WTC11 (cell line): Measurements from ENCODE around the gene FBXO48. TPM values are rescaled to one million over a fixed set of nuclear protein-coding genes. Genes with fewer than 3 reads are reported as not detected.

Experiments used
- ATAC-seq: fragments of 200-7000 bp; cut with Tn5 transposase; 2 replicates; pipeline ENCODE4 v1.10.0; 2021; ENCODE audit warnings: mild to moderate bottlenecking, moderate library complexity
- CTCF ChIA-PET: fragments of 300-600 bp; sonication (Branson Sonifier 250); formaldehyde crosslinking; loops from one replicate; lab custom pipeline; 2021; ENCODE audit warnings: antibody characterized with exemption; lab: Charles Lee
- POLR2A ChIA-PET: fragments of 350-600 bp; sonication (Branson Sonifier 250); formaldehyde crosslinking; loops from one replicate; lab custom pipeline; 2021; ENCODE audit warnings: antibody characterized with exemption; lab: Charles Lee
- DNase-seq: peaks from one replicate; pipeline ENCODE4 v3.0.0; 2021; ENCODE audit warnings: low spot score
- H3K27ac Mint-ChIP-seq: 2 replicates; pipeline ENCODE4 v1.8.0; 2021; ENCODE audit warnings: mixed read lengths
- H3K27me3 Mint-ChIP-seq: 2 replicates; pipeline ENCODE4 v1.8.0; 2021; ENCODE audit warnings: low read depth, mild to moderate bottlenecking, moderate library complexity, mixed read lengths
- H3K36me3 Mint-ChIP-seq: 2 replicates; pipeline ENCODE4 v1.8.0; 2021; ENCODE audit warnings: mixed read lengths
- H3K4me1 Mint-ChIP-seq: 2 replicates; pipeline ENCODE4 v1.8.0; 2022; ENCODE audit warnings: mixed read lengths
- H3K4me3 Mint-ChIP-seq: 2 replicates; pipeline ENCODE4 v1.8.0; 2021; ENCODE audit warnings: mild to moderate bottlenecking, moderate library complexity, mixed read lengths
- H3K9me3 Mint-ChIP-seq: 2 replicates; pipeline ENCODE4 v1.8.0; 2021; ENCODE audit warnings: mixed read lengths
- E2F1 ChIP-seq: sonication (generic); formaldehyde crosslinking; IDR thresholded peaks from 2 replicates; pipeline ENCODE4 v1.8.0; 2022; ENCODE audit warnings: mild to moderate bottlenecking, missing genetic modification reagents
- E2F5 ChIP-seq: sonication (generic); formaldehyde crosslinking; IDR thresholded peaks from 2 replicates; pipeline ENCODE4 v1.8.1; 2022; ENCODE audit warnings: mild to moderate bottlenecking, moderate library complexity, missing genetic modification reagents
- ELF4 ChIP-seq: sonication (generic); formaldehyde crosslinking; IDR thresholded peaks from 2 replicates; pipeline ENCODE4 v1.8.1; 2022; ENCODE audit warnings: low read depth, mild to moderate bottlenecking, moderate library complexity, missing genetic modification reagents
- GABPB1 ChIP-seq: sonication (generic); formaldehyde crosslinking; IDR thresholded peaks from 2 replicates; pipeline ENCODE4 v1.8.1; 2023; ENCODE audit warnings: mild to moderate bottlenecking, missing genetic modification reagents
- GRHL2 ChIP-seq: fragments of 250-450 bp; sonication (Bioruptor Pico); IDR thresholded peaks from 2 replicates; pipeline ENCODE4 v1.8.0; 2022; ENCODE audit warnings: mild to moderate bottlenecking, moderate library complexity; ENCODE audit not compliant: insufficient replicate concordance, severe bottlenecking
- HMGA2 ChIP-seq: fragments of 250-450 bp; sonication (Bioruptor Pico); IDR thresholded peaks from 2 replicates; pipeline ENCODE4 v1.4.0; 2021; ENCODE audit warnings: mild to moderate bottlenecking, moderate library complexity
- IRF1 ChIP-seq: sonication (generic); formaldehyde crosslinking; IDR thresholded peaks from 2 replicates; pipeline ENCODE4 v1.8.0; 2023; ENCODE audit warnings: missing genetic modification reagents
- IRF2 ChIP-seq: sonication (generic); formaldehyde crosslinking; IDR thresholded peaks from 2 replicates; pipeline ENCODE4 v1.8.0; 2022; ENCODE audit warnings: low read depth, missing genetic modification reagents, borderline replicate concordance
- KAT7 ChIP-seq: sonication (generic); formaldehyde crosslinking; IDR thresholded peaks from 2 replicates; pipeline ENCODE4 v1.8.1; 2023; ENCODE audit warnings: missing genetic modification reagents, mild to moderate bottlenecking, borderline replicate concordance
- MXD4 ChIP-seq: fragments of 250-450 bp; sonication (Bioruptor Pico); IDR thresholded peaks from 2 replicates; pipeline ENCODE4 v1.8.0; 2021; ENCODE audit warnings: mild to moderate bottlenecking, moderate library complexity, borderline replicate concordance
- NFATC4 ChIP-seq: fragments of 250-450 bp; sonication (Bioruptor Pico); IDR thresholded peaks from 2 replicates; pipeline ENCODE4 v1.9.0; 2021; ENCODE audit warnings: mild to moderate bottlenecking
- NR1H2 ChIP-seq: sonication (generic); formaldehyde crosslinking; IDR thresholded peaks from 2 replicates; pipeline ENCODE4 v1.9.0; 2021; ENCODE audit warnings: mild to moderate bottlenecking, moderate library complexity, missing genetic modification reagents
- SMAD3 ChIP-seq: sonication (generic); formaldehyde crosslinking; IDR thresholded peaks from 2 replicates; pipeline ENCODE4 v1.8.0; 2022; ENCODE audit warnings: missing genetic modification reagents, mild to moderate bottlenecking, borderline replicate concordance
- TEAD1 ChIP-seq: sonication (generic); formaldehyde crosslinking; IDR thresholded peaks from 2 replicates; pipeline ENCODE4 v1.8.0; 2022; ENCODE audit warnings: mild to moderate bottlenecking, missing genetic modification reagents
- ZBTB43 ChIP-seq: sonication (generic); formaldehyde crosslinking; IDR thresholded peaks from 2 replicates; pipeline ENCODE4 v1.8.1; 2023; ENCODE audit warnings: mild to moderate bottlenecking, missing genetic modification reagents
- ZNF281 ChIP-seq: sonication (generic); formaldehyde crosslinking; IDR thresholded peaks from 2 replicates; pipeline ENCODE4 v1.8.0; 2023; ENCODE audit warnings: mild to moderate bottlenecking, missing genetic modification reagents
- ZNF396 ChIP-seq: fragments of 250-450 bp; sonication (Bioruptor Pico); IDR thresholded peaks from 2 replicates; pipeline ENCODE4 v1.8.0; 2021; ENCODE audit warnings: mild to moderate bottlenecking, moderate library complexity, borderline replicate concordance
- ZNF416 ChIP-seq: fragments of 250-450 bp; sonication (Bioruptor Pico); IDR thresholded peaks from 2 replicates; pipeline ENCODE4 v1.9.0; 2021; ENCODE audit warnings: mild to moderate bottlenecking, inconsistent platforms
- total RNA-seq: library from RNA; stranded (reverse); gene quantifications from 3 replicates; pipeline ENCODE4 v1.2.3, GENCODE V29; 2021

The FBXO48 gene
- total RNA-seq, 1 experiment from 2014 or later = 1.3 TPM

GRCh38 chr2:68475576-68475975 is 8.5 kb upstream of the FBXO48 start:
- no peak overlapping the region for H3K4me3 Mint-ChIP-seq
- H3K9me3 Mint-ChIP-seq = no peaks in the 10 kb centered on the region
- POLR2A ChIA-PET = no interaction called here
- H3K27me3 Mint-ChIP-seq = no peaks in the 10 kb centered on the region
- no peak for ATAC-seq
- TF ChIP-seq ZNF281 (CRISPR knock-in tag) = no peak
- no peak for TF ChIP-seq ZBTB43 (CRISPR knock-in tag)
- TF ChIP-seq ZNF396 (CRISPR knock-in tag) = no peak
- no peak for TF ChIP-seq ELF4 (CRISPR knock-in tag)
- no peak for TF ChIP-seq HMGA2
- no peak for TF ChIP-seq MXD4 (CRISPR knock-in tag)
- TF ChIP-seq NR1H2 (CRISPR knock-in tag) = no peak
- H3K4me1 Mint-ChIP-seq = no peaks in the 10 kb centered on the region
- no peak for DNase-seq
- H3K36me3 Mint-ChIP-seq = no peaks in the 10 kb centered on the region
- CTCF ChIA-PET = no interaction called here
- H3K27ac Mint-ChIP-seq = no peak overlapping the region

GRCh38 chr2:68475110-68475509 is 8.0 kb upstream of the FBXO48 start:
- CTCF ChIA-PET = interaction anchor here (1.6 kb wide), 1 partner anchor 234 kb away, joined by 7 read pairs; no protein-coding TSS in a partner anchor
- TF ChIP-seq IRF2 (CRISPR knock-in tag) = no peak
- TF ChIP-seq, all 79 proteins: peak for 0
- POLR2A ChIA-PET = no interaction called here
- H3K36me3 Mint-ChIP-seq = no peaks in the 10 kb centered on the region
- no peaks in the 10 kb centered on the region for H3K4me1 Mint-ChIP-seq
- H3K4me3 Mint-ChIP-seq = no peak overlapping the region
- no peak overlapping the region for H3K27ac Mint-ChIP-seq
- no peaks in the 10 kb centered on the region for H3K9me3 Mint-ChIP-seq
- ATAC-seq = no peak
- H3K27me3 Mint-ChIP-seq = no peaks in the 10 kb centered on the region
- no peak for DNase-seq

GRCh38 chr2:68472796-68473414 is 5.8 kb upstream of the FBXO48 start:
- H3K4me1 Mint-ChIP-seq = peaks cover 3% of the 10 kb centered on the region; the same call in 1 of the 2 replicates
- no peaks in the 10 kb centered on the region for H3K27me3 Mint-ChIP-seq
- no peaks in the 10 kb centered on the region for H3K9me3 Mint-ChIP-seq
- no peak for ATAC-seq
- no peaks in the 10 kb centered on the region for H3K36me3 Mint-ChIP-seq
- CTCF ChIA-PET = interaction anchor here (1.4 kb wide), 2 partner anchors 9 to 15 kb away, joined by 4 read pairs; no protein-coding TSS in a partner anchor
- no peak for TF ChIP-seq E2F1 (CRISPR knock-in tag)
- TF ChIP-seq TEAD1 (CRISPR knock-in tag) = no peak
- TF ChIP-seq GRHL2 (CRISPR knock-in tag) = no peak
- TF ChIP-seq, all 79 proteins: peak for 0
- POLR2A ChIA-PET = no interaction called here
- H3K27ac Mint-ChIP-seq = no peak overlapping the region
- DNase-seq = no peak
- H3K4me3 Mint-ChIP-seq = no peak overlapping the region

- DNase-seq (no peak), ATAC-seq (no peak)
- Mint-ChIP-seq H3K4me1 (peaks cover 5% of the 10 kb centered on the region; the same call in 1 of the 2 replicates), H3K27me3 (no peaks in the 10 kb centered on the region), H3K27ac (no peak overlapping the region), H3K4me3 (no peak overlapping the region), H3K9me3 (no peaks in the 10 kb centered on the region), H3K36me3 (no peaks in the 10 kb centered on the region)
- ChIA-PET CTCF (no interaction called here), POLR2A (no interaction called here)
- TF ChIP-seq GABPB1 (CRISPR knock-in tag) (no peak), IRF1 (no peak), KAT7 (CRISPR knock-in tag) (no peak), SMAD3 (CRISPR knock-in tag) (no peak), E2F5 (CRISPR knock-in tag) (no peak), ZNF416 (CRISPR knock-in tag) (no peak), ZNF281 (CRISPR knock-in tag) (no peak), NFATC4 (CRISPR knock-in tag) (no peak)
Observed at GRCh38 chr2:68471385-68471784, 4.3 kb upstream of the FBXO48 start.
